GM06990 (cell line): Measurements from ENCODE around the gene HIVEP3.

Experiments
- DNase-seq: peaks from one replicate; pipeline ENCODE4 v3.0.0-alpha.2; 2011; ENCODE audit not compliant: insufficient read length; ENCODE audit errors: extremely low read depth
- H3K27me3 ChIP-seq: replicated peaks from 2 replicates; pipeline ENCODE4 v1.6.0; 2011; ENCODE audit warnings: low read length; ENCODE audit not compliant: control insufficient read depth, insufficient read depth
- H3K36me3 ChIP-seq: 2 replicates; pipeline ENCODE4 v1.5.1; 2011; ENCODE audit warnings: low read length; ENCODE audit not compliant: control insufficient read depth, insufficient read depth
- H3K4me3 ChIP-seq: replicated peaks from 2 replicates; pipeline ENCODE4 v1.5.1; 2011; ENCODE audit warnings: low read depth, mild to moderate bottlenecking, control low read depth, low read length
- CTCF ChIP-seq: IDR thresholded peaks from 2 replicates; pipeline ENCODE4 v1.5.1; 2011; ENCODE audit warnings: low read length, control low read depth, mild to moderate bottlenecking, inconsistent platforms; ENCODE audit not compliant: insufficient read depth, poor library complexity, severe bottlenecking

The HIVEP3 gene

GRCh38 chr1:41788427-41788826 lies 130.3 kb downstream of the HIVEP3 start:
- no peak for TF ChIP-seq CTCF
- DNase-seq = no peak
- no peaks in the 10 kb centered on the region for H3K27me3 ChIP-seq

GRCh38 chr1:41784531-41785274 lies 134.0 kb downstream of the HIVEP3 start:
- DNase-seq = no peak

More at GRCh38 chr1:41788427-41788826, 130.3 kb downstream of the HIVEP3 start:
- Histone ChIP-seq H3K4me3 (no peak overlapping the region), H3K36me3 (no peaks in the 10 kb centered on the region)

GRCh38 chr1:41783189-41783639 lies 135.5 kb downstream of the HIVEP3 start:
- DNase-seq = no peak
- no peak for TF ChIP-seq CTCF
- no peaks in the 10 kb centered on the region for H3K36me3 ChIP-seq
- no peak overlapping the region for H3K4me3 ChIP-seq
- H3K27me3 ChIP-seq = no peaks in the 10 kb centered on the region

More at GRCh38 chr1:41784531-41785274, 134.0 kb downstream of the HIVEP3 start:
- H3K27me3 ChIP-seq = no peaks in the 10 kb centered on the region
- TF ChIP-seq CTCF = no peak
- H3K36me3 ChIP-seq = no peaks in the 10 kb centered on the region
- H3K4me3 ChIP-seq = no peak overlapping the region

GRCh38 chr1:41780916-41781315 lies 137.8 kb downstream of the HIVEP3 start:
- no peak overlapping the region for H3K4me3 ChIP-seq
- no peaks in the 10 kb centered on the region for H3K27me3 ChIP-seq
- TF ChIP-seq CTCF = no peak
- DNase-seq = no peak
- no peaks in the 10 kb centered on the region for H3K36me3 ChIP-seq

GRCh38 chr1:41780322-41780721 lies 138.4 kb downstream of the HIVEP3 start:
- DNase-seq = no peak
- no peak for TF ChIP-seq CTCF
- Histone ChIP-seq H3K36me3 (no peaks in the 10 kb centered on the region), H3K4me3 (no peak overlapping the region), H3K27me3 (no peaks in the 10 kb centered on the region)
